HG03354 (cell line): Measurements from ENCODE around the gene CIBAR2.

ENCODE experiments used
- ATAC-seq: cut with Tn5 transposase; IDR thresholded peaks from one replicate; pipeline ENCODE4 v1.9.1; 2021; ENCODE audit warnings: mild to moderate bottlenecking; ENCODE audit not compliant: unreplicated experiment, poor library complexity, severe bottlenecking

The CIBAR2 gene

GRCh38 chr16:85086347-85087291 is 25.7 kb downstream of the CIBAR2 start:
- peak; percentile 62 for ATAC-seq

- ATAC-seq, result no peak
Observed at GRCh38 chr16:85085721-85086120, 26.6 kb downstream of the CIBAR2 start.

- ATAC-seq, result no peak
Observed at GRCh38 chr16:85084841-85085510, 27.3 kb downstream of the CIBAR2 start.

GRCh38 chr16:85083051-85083639 is 29.1 kb downstream of the CIBAR2 start:
- peak; percentile 22 for ATAC-seq

GRCh38 chr16:85082173-85083050 is 29.9 kb downstream of the CIBAR2 start:
- ATAC-seq, result peak; percentile 41

- no peak for ATAC-seq
Observed at GRCh38 chr16:85081765-85082164, 30.5 kb downstream of the CIBAR2 start.

GRCh38 chr16:85081038-85081437 is 31.2 kb downstream of the CIBAR2 start:
- ATAC-seq, result no peak

- ATAC-seq, result no peak
Observed at GRCh38 chr16:85079785-85080570, 32.3 kb downstream of the CIBAR2 start.

GRCh38 chr16:85078952-85079351 is 33.3 kb downstream of the CIBAR2 start:
- ATAC-seq, result no peak

- no peak for ATAC-seq
Observed at GRCh38 chr16:85078226-85078625, 34.0 kb downstream of the CIBAR2 start.

- ATAC-seq, result no peak
Observed at GRCh38 chr16:85077576-85078125, 34.6 kb downstream of the CIBAR2 start.

GRCh38 chr16:85077039-85077438 is 35.2 kb downstream of the CIBAR2 start:
- no peak for ATAC-seq

GRCh38 chr16:85075236-85075924 is 36.9 kb downstream of the CIBAR2 start:
- no peak for ATAC-seq

- ATAC-seq, result no peak
Observed at GRCh38 chr16:85074225-85074914, 37.9 kb downstream of the CIBAR2 start.

GRCh38 chr16:85072947-85073346 is 39.3 kb downstream of the CIBAR2 start:
- ATAC-seq, result no peak

- no peak for ATAC-seq
Observed at GRCh38 chr16:85072076-85072860, 40.0 kb downstream of the CIBAR2 start.

GRCh38 chr16:85069171-85069570 is 43.1 kb downstream of the CIBAR2 start:
- no peak for ATAC-seq
